Ovary (tissue), 3 donors: Measurements from ENCODE around the gene TMEM266.

Experiments used
- CTCF ChIP-seq, 3 donors: fragments of 450-650 bp in 2 of 3; fragments of 200-600 bp in 1 of 3; IDR thresholded peaks; one replicate each; pipeline versions ENCODE4 v1.5.1 to v1.8.0; 2016 to 2022; ENCODE audit warnings: antibody characterized with exemption in 3 of 3, mild to moderate bottlenecking in 1 of 3
- EP300 ChIP-seq: sonication (generic); formaldehyde crosslinking; IDR thresholded peaks from one replicate; pipeline ENCODE4 v1.6.1; 2017; ENCODE audit warnings: antibody characterized with exemption
- POLR2A ChIP-seq: fragments of 450-650 bp; IDR thresholded peaks from one replicate; pipeline ENCODE4 v1.6.1; 2017; ENCODE audit warnings: antibody characterized with exemption, mild to moderate bottlenecking, moderate library complexity
- donor health status: DM: no; HTN: no; CAD: no.

GRCh38 chr15:76204916-76205460 is 145.2 kb downstream of the TMEM266 start:
- TF ChIP-seq EP300 (no peak), CTCF (IDR thresholded peaks at IDR 0.05) (no peak), POLR2A (no peak)
